OCI-LY7 (cell line): ENCODE measurements around the gene TPX2. TPM values are rescaled to one million over a fixed set of nuclear protein-coding genes. Genes with fewer than 3 reads are reported as not detected.

Experiments used
- BruUV-seq: library from RNA; stranded (reverse); fragments of 400-500 nt; replicated peaks from 2 replicates; lab custom pipeline; 2021; lab: Mats Ljungman, UMichigan
- CTCF ChIA-PET: fragments of 300-600 bp; sonication (Branson Sonifier 250); formaldehyde crosslinking; loops from one replicate; lab custom pipeline; 2022; ENCODE audit warnings: antibody characterized with exemption; ENCODE audit not compliant: unreplicated experiment; lab: Charles Lee
- POLR2A ChIA-PET: fragments of 300-600 bp; sonication (Branson Sonifier 250); formaldehyde crosslinking; loops from one replicate; lab custom pipeline; 2022; ENCODE audit warnings: antibody characterized with exemption; lab: Charles Lee
- DNase-seq: peaks from one replicate; pipeline ENCODE4 v3.0.0-alpha.2; 2015; ENCODE audit warnings: low spot score
- H2AFZ ChIP-seq: fragments of 200-600 bp; sonication (generic), shearing (Covaris generic); 2 replicates; pipeline ENCODE4 v1.6.1; 2014; ENCODE audit warnings: mild to moderate bottlenecking, antibody characterized with exemption, low read length, moderate library complexity
- H3K27ac ChIP-seq: fragments of 200-600 bp; sonication (generic); 2 replicates; pipeline ENCODE4 v1.5.1; 2014; ENCODE audit warnings: mixed run types, low read depth, mild to moderate bottlenecking, moderate library complexity, low read length, inconsistent platforms; ENCODE audit not compliant: poor library complexity, severe bottlenecking
- H3K36me3 ChIP-seq: fragments of 200-600 bp; sonication (generic); 2 replicates; pipeline ENCODE4 v1.6.1; 2014; ENCODE audit warnings: mild to moderate bottlenecking, antibody characterized with exemption, low read length, moderate library complexity, mixed read lengths; ENCODE audit not compliant: insufficient read depth
- H3K4me1 ChIP-seq: fragments of 200-600 bp; sonication (generic); 2 replicates; pipeline ENCODE4 v1.5.1; 2014; ENCODE audit warnings: mild to moderate bottlenecking, low read length; ENCODE audit not compliant: insufficient read depth, poor library complexity, severe bottlenecking
- H3K4me2 ChIP-seq: fragments of 200-600 bp; sonication (generic); 2 replicates; pipeline ENCODE4 v1.6.1; 2014; ENCODE audit warnings: mild to moderate bottlenecking, low read length
- H3K4me3 ChIP-seq: fragments of 200-600 bp; sonication (generic); 2 replicates; pipeline ENCODE4 v1.5.1; 2014; ENCODE audit warnings: mild to moderate bottlenecking, low read depth, low read length; ENCODE audit not compliant: poor library complexity, severe bottlenecking
- H3K79me2 ChIP-seq: fragments of 200-600 bp; sonication (generic); 2 replicates; pipeline ENCODE4 v1.6.1; 2016; ENCODE audit warnings: low read depth, mild to moderate bottlenecking, low read length, moderate library complexity, mixed read lengths; ENCODE audit not compliant: insufficient read depth
- H3K9me2 ChIP-seq: fragments of 200-600 bp; sonication (generic); 2 replicates; pipeline ENCODE4 v1.6.1; 2016; ENCODE audit warnings: mild to moderate bottlenecking, low read length, mixed read lengths; ENCODE audit not compliant: insufficient read depth
- H3K9me3 ChIP-seq: fragments of 200-600 bp; sonication (generic); 2 replicates; pipeline ENCODE4 v1.6.1; 2014; ENCODE audit warnings: mild to moderate bottlenecking, mixed run types, low read length, mixed read lengths
- H4K20me1 ChIP-seq: fragments of 200-600 bp; sonication (generic); 2 replicates; pipeline ENCODE4 v1.6.1; 2014; ENCODE audit warnings: mild to moderate bottlenecking, antibody characterized with exemption, low read length, moderate library complexity, mixed read lengths; ENCODE audit not compliant: insufficient read depth
- EZH2phosphoT487 ChIP-seq: fragments of 200-600 bp; sonication (generic); IDR thresholded peaks from 2 replicates; pipeline ENCODE4 v1.6.1; 2018; ENCODE audit warnings: low read depth, borderline replicate concordance, mild to moderate bottlenecking, mixed run types, antibody characterized with exemption, low read length, moderate library complexity, mixed read lengths
- intact Hi-C: fragments of 100-400 bp; cut with micrococcal nuclease; formaldehyde crosslinking; loops from one replicate; pipeline ENCODE4 v1.10.0; 2022; ENCODE audit not compliant: unreplicated experiment
- total RNA-seq, 2 experiments: library from RNA; depleted of rRNA in 1 of 2; stranded (reverse); fragments of >200 nt in 1 of 2; shearing (Covaris generic) in 1 of 2; gene quantifications; 2 replicates each; pipeline ENCODE4 v1.2.3, GENCODE V29; 2014 to 2022
- TF ChIP-seq, protein P1 (sequence below): fragments of 200-600 bp; sonication (generic); conservative IDR thresholded peaks from 2 replicates; pipeline ENCODE4 v1.5.1; 2014; ENCODE audit warnings: mild to moderate bottlenecking, antibody characterized with exemption, low read length, moderate library complexity, mixed read lengths

TPX2 gene
- total RNA-seq, 2 experiments from 2014 or later = 121 to 173 TPM

DNA sequence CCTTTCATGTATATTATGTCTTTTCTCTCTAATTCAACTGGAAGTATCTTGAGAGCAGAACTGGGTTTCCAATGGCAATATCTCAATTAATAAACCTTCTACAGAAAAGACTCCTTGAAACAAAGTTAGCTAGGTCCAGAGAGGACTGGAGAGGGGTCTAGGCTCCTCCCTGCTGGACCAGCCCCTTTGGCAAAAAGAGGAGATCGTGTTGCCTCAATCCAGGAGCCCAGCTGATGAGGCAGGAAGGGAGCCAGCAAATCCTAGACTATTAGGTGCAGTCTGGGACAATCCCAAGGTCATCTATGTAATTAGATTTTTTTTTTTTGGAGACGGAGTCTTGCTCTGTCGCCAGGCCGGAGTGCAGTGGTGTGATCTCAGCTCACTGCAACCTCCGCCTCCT lies 38.3 kb upstream of the TPX2 start:
- Histone ChIP-seq H3K4me2 (no peak overlapping the region), H3K4me1 (peaks cover 49% of the 10 kb centered on the region), H3K4me3 (no peak overlapping the region), H3K36me3 (peaks cover 78% of the 10 kb centered on the region), H3K9me3 (no peaks in the 10 kb centered on the region), H3K9me2 (no peaks in the 10 kb centered on the region), H3K79me2 (peaks cover 75% of the 10 kb centered on the region), H3K27ac (no peak overlapping the region), H2AFZ (no peak overlapping the region), H4K20me1 (no peaks in the 10 kb centered on the region)
- TF ChIP-seq, protein P1, sequence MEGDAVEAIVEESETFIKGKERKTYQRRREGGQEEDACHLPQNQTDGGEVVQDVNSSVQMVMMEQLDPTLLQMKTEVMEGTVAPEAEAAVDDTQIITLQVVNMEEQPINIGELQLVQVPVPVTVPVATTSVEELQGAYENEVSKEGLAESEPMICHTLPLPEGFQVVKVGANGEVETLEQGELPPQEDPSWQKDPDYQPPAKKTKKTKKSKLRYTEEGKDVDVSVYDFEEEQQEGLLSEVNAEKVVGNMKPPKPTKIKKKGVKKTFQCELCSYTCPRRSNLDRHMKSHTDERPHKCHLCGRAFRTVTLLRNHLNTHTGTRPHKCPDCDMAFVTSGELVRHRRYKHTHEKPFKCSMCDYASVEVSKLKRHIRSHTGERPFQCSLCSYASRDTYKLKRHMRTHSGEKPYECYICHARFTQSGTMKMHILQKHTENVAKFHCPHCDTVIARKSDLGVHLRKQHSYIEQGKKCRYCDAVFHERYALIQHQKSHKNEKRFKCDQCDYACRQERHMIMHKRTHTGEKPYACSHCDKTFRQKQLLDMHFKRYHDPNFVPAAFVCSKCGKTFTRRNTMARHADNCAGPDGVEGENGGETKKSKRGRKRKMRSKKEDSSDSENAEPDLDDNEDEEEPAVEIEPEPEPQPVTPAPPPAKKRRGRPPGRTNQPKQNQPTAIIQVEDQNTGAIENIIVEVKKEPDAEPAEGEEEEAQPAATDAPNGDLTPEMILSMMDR = no peak
- no peak for TF ChIP-seq EZH2phosphoT487
- POLR2A ChIA-PET = interaction anchor here (0.6 to 5.5 kb wide), 6 partner anchors 8 to 40 kb away, joined by 3 to 31 read pairs (median 4); no protein-coding TSS in a partner anchor
- no TSS peak for BruUV-seq
- intact Hi-C loops = no loop called here
- DNase-seq = no peak
- CTCF ChIA-PET = interaction anchor here (0.6 kb wide), 1 partner anchor 36 kb away, joined by 3 read pairs; no protein-coding TSS in a partner anchor

DNA sequence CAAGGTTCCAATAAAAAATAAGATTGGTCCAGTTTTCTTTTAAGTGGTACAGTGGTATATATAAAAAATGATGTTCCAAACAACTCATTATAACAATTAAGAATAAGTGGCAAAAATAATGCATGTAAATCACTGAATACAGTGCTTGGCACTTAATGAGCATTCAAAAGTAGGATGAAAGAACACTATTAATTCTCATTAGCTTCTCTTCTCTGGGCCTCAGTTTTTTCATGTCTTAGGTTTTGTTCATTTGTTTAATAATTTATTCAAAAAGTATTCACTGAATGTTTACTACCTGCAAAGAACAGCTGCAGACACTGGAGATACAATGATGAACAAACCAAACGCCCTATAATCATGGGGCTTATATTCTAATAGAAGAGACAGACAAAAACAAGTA lies 37.5 kb upstream of the TPX2 start:
- no peak overlapping the region for H3K4me2 ChIP-seq
- H2AFZ ChIP-seq = no peak overlapping the region
- CTCF ChIA-PET = no interaction called here
- no peak for TF ChIP-seq EZH2phosphoT487
- no peaks in the 10 kb centered on the region for H3K9me2 ChIP-seq
- POLR2A ChIA-PET = interaction anchor here (0.7 to 5.5 kb wide), 5 partner anchors 8 to 40 kb away, joined by 3 to 31 read pairs (median 3); no protein-coding TSS in a partner anchor
- H3K4me3 ChIP-seq = no peak overlapping the region
- DNase-seq = no peak
- intact Hi-C loops = no loop called here
- H4K20me1 ChIP-seq = no peaks in the 10 kb centered on the region
- peaks cover 75% of the 10 kb centered on the region for H3K79me2 ChIP-seq
- H3K27ac ChIP-seq = peak overlapping the region; percentile 22
- peaks cover 57% of the 10 kb centered on the region for H3K4me1 ChIP-seq
- no peaks in the 10 kb centered on the region for H3K9me3 ChIP-seq
- no TSS peak for BruUV-seq
- peaks cover 76% of the 10 kb centered on the region for H3K36me3 ChIP-seq

DNA sequence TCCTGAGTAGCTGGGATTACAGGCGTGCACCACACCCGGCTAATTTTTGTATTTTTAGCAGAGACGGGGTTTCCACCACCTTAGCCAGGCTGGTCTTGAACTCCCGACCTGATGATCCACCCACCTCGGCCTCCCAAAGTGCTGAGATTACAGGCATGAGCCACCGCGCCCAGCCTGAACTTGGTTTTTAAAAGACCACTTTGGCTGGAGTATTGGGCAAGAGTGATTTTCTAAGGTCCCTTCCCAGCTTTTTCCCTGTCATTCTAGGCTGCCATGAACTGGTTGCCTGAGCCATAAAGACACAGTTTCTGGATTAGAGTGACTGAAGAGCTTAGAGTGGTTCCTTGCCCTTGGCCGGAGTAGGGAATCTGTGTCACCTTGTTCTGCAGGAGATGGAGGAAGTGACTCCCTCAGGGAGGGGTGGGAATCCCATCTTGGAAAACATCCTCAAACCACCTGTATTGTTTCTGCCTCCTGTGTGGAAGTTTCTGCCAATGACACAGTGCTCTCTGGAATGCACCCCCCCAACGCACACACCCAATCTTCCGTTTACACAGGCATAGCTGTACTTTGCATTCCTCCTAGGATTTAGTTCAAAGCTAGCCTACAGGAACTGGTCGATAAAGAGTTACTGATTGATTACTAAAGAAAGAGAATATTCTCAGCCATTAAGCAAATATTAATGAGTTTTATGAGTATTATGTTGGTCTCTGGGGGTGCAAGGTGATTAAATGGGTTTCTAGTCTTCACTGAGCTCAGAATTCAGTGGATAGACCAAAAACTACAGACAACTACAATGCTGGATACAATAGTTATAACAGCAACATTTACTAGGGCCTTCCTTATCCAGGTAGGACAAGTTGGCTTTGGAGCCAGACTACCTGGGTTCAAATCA lies 34.6 kb upstream of the TPX2 start:
- no peaks in the 10 kb centered on the region for H4K20me1 ChIP-seq
- H3K4me1 ChIP-seq = peaks cover 71% of the 10 kb centered on the region
- peak overlapping the region; percentile 2 for H3K4me3 ChIP-seq
- H3K9me2 ChIP-seq = no peaks in the 10 kb centered on the region
- peak overlapping the region; percentile 65 for H3K4me2 ChIP-seq
- peaks cover 70% of the 10 kb centered on the region for H3K36me3 ChIP-seq
- H3K27ac ChIP-seq = peak overlapping the region; percentile 98
- POLR2A ChIA-PET = interaction anchor here (0.7 to 3.5 kb wide), 7 partner anchors 11 to 30 kb away, joined by 3 to 25 read pairs (median 4); partner anchors contain the start of gene BCL2L1
- peaks cover 70% of the 10 kb centered on the region for H3K79me2 ChIP-seq
- no peak overlapping the region for H2AFZ ChIP-seq
- intact Hi-C loops = no loop called here
- DNase-seq = no peak
- no peak for TF ChIP-seq EZH2phosphoT487
- TF ChIP-seq, protein P1 = no peak
- H3K9me3 ChIP-seq = peaks cover 3% of the 10 kb centered on the region; the same call in 1 of the 2 replicates
- CTCF ChIA-PET = interaction anchor here (0.7 to 1.5 kb wide), 3 partner anchors 18 to 19 kb away, joined by 3 to 6 read pairs (median 4); no protein-coding TSS in a partner anchor
- TSS peak; percentile 21 for BruUV-seq
